NCI-H748 treated with DMSO at 0.1 percent for 48 hours (cell line): Measurements from ENCODE around the gene MTMR10.

Experiments
- DNase-seq: peaks from one replicate; lab custom pipeline; 2025; lab: John Stamatoyannopoulos, UW

MTMR10 gene

DNA sequence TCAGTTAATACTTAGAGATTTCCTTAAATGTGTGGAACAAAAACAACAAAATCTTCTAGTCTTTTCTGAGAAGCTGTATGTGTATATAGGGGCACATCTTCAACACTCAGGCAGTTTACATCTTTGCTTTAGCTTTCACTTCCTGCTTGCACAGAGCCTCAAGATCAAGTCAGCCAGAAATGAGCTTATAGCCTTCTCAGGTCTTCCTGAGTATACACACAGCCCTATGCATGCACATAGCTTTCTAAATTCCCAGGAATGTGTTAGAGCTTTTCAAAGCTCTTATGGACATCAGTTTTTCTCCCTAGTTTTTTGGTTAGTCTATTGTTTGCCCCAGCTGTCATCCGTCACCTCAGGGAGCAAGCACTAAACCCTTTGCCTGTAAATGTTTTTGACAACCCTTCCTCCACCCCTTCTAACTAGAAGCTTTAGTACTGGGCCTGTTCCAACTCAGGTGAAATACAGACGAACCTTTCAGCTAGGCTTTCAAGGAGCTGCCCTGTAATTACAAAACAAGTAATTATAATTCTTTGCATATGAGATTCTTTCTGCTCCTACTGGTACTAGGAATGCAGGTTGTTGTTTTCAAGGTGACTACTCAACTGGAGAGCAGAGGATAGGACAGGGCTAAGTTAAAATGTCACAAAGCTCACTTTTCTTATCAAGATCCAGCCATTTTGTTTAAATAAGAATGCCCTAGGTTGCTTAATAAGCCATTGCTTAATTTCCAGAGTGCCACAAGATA is 22.6 kb upstream of the MTMR10 start:
- DNase-seq = no peak

DNA sequence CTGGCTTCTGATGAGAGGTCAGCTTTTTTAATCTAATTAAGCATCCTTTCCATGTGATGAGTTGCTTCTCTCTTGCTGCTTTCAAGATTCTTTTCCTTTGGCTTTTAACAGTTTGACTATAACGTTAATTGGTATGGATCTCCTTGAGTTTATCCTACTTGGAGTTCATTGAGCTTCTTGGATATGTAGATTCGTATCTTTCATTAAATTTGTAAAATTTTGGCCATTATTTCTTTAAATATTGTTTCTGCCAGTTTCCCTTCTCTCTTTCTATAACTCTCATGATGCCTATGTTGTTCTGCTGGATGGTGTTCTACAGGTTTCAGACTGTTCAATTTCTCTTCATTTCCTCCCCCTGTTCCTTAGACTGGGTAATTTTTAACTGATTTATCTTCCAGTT is 21.0 kb upstream of the MTMR10 start:
- DNase-seq = no peak

DNA sequence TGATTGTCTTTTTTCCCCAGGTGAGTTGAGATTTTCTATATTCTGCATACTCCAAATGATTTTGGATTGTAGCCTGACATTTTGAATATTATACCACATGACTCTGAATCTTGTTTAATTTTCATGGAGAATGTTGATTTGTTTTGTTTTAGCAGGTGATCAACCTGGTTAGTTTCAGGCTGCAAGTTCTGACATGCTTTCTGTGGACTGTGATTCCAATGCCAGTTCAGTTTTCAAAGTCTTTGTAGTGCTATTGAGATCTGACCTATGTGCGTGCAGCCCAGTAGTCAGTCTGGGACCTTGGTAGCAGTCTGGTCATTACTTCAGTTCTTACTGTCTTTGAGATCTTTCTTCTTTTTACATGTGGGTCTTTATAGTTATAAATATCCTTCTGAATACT is 18.6 kb upstream of the MTMR10 start:
- no peak for DNase-seq

DNA sequence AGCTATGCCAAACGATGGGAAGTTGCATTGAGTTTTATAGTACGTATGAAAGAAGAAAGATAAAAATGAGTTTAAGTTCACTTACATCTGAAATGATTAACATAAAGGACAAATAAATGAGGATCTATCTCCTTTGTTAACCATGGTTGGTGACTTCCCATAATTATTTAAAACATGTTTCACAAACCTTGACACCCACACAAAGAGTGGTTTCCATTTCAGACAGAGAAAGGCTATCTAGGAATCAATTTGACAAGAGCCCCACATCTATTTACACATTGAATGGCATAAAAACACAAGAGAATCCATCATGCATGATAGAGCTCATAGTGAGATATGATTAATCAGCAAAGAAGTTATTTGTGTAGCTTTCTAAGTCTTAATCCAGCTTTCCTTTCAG is 14.2 kb upstream of the MTMR10 start:
- DNase-seq = no peak

DNA sequence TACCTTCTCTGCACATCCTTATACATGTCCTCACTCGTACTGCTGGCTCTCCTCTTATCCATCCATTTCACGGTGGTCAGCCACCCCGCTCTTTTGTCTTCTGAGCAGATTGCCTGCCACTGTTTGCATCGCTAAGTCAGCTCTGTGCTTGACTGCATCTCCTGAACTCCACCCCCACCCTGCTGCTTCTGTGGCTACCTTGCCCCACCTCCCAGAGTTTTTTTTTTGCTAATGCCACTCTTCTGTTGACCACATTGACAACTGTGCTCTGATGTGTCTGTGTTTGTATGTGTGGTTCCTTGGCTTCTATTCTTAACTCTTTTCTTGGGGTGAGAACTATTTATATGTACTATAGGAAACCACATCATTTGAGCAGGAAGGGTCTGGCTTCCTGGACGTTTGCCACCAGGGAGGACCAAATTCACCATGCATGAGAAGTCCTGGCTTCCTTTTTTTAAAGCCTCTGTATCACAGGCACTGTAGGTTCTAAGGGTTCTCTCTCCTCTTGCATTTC is 12.8 kb upstream of the MTMR10 start:
- no peak for DNase-seq

DNA sequence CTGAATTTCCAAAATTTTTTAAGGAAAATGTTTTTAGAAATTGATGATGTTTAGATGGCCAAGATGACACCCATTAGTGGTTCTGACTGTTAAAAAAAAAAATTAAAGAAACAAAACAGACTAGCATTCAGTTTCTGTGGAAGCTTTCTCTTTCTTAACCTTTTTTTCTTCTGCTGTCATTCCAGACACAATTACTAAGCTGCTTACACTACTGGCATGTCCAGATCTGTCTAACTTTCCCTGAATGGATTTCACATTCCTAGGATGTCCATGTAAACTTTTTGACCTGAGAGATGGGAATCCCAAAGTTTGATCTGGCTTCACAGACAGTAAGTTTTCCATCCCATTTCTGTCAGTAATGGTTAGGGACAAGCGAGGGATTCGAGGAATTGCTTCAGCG is 10.3 kb upstream of the MTMR10 start:
- no peak for DNase-seq

DNA sequence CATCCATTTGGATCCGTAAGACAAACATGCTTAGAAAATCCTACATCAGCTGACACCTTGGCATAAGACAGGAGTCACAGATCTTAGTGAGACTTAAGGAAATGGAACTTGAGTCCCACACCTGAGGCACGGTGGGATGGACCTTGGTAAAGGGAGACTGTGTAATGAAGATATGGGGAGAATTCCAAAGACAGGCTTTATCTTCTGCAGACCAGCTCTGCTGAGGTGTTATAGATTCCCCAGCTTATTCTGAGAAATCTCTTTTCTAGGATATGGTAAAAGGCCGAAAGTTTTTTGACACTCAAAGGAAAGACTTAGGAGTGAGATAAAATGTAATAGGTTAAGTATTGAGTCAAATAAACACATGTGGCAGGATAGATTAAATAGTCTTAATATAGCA is 8.3 kb upstream of the MTMR10 start:
- DNase-seq = no peak

DNA sequence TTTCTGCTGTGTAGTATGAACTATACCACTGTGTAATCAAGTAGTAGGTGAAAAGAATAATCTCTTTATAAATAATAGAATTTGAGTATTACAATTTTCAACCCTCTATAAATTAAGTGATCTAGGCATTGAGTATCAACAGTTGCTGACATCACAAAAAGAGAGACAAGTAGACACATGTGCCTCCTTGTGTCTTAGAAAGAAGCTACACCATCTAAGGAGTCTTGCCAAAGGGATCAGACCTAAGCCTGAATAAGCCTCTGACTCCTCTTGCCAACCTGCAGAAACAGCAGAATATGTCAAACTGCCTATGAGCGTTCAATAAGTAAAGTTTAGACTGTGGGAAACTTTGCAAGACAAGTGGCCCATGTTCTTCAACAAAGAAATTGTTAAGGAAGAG is 5.8 kb upstream of the MTMR10 start:
- no peak for DNase-seq

DNA sequence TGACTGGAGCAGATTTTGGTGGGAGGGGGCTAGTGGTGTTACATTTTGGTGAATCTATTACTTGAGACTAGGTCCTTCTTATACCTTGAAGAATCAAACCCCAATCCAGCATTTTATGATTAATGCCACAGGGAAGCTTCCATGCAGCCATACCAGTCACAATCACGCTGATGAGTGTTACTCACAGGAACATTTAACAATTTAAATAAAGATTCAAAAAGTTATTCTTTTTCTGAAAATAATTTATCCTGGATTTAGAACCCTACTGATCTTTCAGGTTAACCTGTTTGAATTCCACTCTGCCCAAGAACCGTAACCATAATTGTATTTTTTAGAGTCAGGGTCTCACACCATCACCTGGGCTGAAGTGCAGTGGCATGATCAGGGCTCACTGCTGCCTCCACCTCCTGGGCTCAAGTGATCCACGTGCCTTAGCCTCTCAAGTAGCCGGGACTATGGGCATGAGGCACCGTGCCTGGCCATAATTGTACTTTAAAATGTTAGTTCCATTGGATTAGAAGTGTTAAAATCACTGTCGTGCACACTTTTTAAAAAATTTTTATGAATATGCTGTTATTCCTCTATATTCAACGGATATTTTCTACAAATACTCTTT is 929 bp upstream of the MTMR10 start:
- DNase-seq = no peak

DNA sequence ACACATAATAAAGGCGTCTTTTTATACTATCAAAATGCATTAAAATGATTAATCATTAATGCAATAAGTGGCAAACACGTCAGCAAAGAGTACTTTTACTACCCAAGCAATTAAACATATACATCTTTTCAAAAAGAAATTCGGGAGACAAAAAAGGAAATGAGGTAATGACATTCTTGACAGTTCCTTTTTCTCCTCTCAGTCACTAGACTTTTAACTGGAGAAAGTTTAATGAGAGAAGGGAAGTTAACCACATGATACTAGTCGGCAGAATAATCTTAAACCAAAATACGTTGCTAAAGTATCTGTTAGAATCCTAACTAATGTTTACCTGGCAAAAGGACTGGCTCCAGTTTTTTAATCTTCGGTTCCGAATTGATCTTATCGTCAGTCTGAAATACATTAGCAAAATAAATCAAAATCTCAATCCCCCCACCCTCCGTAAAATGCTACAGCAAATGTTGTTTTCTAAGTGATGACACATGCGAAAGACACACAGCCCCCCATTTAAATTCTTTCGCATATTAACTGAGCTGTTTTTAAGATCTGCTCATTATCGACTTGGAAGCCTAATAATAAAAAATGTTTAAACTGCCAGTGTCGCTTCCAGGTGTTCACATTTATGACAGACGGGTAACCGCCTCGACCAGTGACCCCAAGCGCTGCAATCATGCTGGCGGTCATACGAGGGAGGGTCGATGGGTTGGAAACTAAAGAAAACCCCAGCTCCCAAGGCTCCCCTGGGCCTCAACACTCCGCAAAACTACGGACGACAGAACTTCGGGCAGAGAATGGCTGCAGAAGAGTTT is 778 bp downstream of the MTMR10 start:
- DNase-seq = no peak

DNA sequence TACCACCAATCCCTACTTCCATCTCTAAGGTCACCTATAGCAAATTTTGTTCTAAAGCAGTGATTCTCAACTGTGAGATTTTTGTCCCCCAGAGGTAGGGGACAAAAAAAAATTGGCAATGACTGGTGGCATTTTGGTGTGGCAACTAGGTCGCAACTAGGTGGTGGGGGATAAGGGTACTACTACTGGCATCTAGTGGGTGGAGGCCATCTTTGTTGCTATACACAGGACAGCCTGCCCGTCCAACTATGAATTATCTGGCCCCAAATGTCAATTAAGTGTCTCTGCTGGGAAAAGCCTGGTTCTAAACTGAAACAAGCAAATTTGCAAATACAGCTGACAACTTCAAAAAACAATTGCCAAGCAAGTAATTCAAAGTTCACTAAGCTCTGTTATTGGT is 1.4 kb downstream of the MTMR10 start:
- no peak for DNase-seq

DNA sequence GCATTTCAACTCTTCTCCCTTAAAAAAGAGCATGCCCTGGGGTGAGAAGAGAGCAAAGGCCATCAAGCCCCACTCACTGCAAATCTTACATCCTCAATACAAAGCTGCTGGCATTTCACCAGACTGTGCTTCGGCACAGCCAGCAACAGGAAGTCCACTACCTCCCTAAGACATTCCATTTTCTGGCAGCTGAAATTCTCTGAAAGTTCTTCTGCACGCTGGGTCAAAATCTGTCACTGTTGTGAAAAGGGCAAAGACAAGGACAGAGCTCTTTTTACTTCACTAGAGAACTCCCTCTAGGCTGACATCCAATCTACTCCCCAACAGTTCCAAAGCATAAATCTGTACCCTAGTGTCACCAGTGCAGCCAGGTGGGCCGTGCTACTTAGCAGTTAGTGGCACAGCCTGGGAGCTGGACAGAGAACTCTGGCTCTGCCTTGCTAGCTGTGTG is 6.3 kb downstream of the MTMR10 start:
- DNase-seq = no peak

DNA sequence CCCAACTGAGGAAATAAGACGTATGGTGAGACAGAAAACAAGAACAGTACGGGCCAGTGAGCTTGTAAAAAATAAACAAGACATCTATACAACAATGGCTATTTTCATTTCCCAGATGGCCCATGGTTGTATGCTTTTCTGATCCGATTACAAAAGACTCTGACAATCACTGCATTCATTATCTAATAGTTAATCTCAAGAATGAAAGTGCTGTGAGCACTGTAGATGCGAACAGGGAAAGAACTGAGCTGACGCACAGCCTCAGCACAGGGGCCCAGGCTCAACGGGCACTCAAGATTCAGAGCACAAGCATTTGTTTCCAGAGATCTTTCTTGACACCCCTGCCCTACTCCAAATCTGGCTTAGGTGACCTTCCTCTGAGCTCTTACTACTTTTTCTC is 6.9 kb downstream of the MTMR10 start:
- peak; percentile 3 for DNase-seq

DNA sequence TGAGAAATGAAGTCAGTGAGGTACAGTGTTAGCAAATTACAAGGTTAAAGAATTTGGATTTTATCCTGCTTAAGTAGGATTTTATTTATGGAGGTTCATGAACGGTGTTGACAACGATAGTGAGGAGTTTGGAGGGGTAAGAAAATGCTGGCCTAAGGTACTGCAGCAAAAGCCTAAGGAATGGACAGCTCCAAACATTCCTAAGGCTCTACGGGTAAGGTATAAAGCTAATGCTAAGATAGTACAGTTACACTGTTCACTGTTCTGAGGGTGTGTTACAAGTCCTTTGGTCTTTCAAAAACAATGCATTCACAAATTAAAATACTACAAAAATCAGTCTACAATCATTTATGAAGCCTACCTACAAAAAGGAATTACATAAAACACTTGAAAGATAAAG is 7.3 kb downstream of the MTMR10 start:
- DNase-seq = no peak

DNA sequence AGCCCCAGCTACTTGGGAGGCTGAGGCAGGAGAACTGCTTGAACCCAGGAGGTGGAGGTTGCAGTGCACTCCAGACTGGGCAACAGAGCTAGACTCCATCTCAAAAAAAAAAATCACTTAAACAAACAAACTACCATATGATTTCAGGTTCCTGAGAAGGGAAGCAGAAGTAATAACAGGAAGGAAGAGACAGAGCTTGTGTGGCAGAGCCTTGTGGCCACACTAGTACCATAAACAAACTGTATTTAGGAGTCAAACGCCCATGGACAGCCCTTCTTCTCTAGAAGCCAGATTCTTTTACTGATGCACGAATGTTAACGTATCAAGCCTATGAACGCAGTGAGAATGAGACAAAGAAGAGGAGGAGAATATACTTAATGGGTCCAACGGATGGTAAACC is 12.0 kb downstream of the MTMR10 start:
- no peak for DNase-seq

DNA sequence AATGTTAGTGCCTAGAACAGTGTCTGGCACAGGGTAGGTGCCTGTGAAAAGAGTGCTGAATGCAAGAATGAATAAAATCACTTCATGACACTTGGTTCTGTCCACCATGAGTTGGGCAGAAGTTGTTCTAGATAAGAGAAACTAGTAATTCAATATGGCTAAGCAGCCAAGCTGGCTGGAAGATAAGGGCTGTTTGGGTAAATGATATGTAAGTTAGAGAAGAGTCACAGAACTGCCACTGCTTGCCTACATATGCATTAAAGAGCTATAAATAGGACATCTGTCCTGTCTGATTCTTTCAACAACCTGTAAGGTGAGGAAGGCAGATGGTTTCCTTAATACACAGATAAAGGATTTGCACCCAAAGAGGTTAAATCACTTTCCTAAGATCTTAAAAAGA is 13.1 kb downstream of the MTMR10 start:
- DNase-seq = no peak

DNA sequence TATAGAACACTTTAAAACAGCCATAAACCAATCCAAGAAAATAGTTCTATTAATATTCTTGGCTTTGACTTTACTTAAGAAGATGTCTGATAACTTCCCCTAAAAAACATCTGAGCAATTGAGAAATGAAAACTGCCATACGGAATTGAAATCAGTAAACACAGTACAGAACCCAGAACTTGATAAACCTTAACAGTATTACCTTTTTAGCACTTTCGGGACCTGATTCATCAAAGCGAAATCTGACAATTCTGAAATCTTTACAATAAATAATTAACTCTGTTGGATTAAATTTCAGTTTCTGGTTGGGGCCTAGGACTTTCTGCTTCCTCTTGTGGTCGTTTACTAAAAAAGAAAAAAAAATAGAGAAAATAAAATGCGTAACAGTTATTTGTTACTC is 17.3 kb downstream of the MTMR10 start:
- DNase-seq = no peak

DNA sequence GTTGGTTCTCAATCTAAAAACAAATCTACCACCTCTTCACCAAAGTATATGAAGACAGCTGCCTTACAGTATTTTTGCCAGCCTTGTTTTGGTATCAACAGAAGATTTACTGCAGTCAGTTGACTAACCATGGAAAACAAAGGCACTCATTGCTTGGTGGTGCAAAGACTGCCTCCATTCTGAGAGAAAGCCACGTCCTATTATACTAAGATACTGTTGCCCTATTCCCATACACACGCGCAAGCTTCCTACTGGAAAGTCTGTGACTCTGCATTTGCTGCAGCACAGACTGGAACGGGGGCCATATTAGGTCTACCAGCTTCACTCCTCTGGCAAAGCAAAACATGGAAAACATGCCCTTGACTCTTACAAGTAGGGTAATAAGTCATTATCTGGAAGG is 18.0 kb downstream of the MTMR10 start:
- DNase-seq = no peak

DNA sequence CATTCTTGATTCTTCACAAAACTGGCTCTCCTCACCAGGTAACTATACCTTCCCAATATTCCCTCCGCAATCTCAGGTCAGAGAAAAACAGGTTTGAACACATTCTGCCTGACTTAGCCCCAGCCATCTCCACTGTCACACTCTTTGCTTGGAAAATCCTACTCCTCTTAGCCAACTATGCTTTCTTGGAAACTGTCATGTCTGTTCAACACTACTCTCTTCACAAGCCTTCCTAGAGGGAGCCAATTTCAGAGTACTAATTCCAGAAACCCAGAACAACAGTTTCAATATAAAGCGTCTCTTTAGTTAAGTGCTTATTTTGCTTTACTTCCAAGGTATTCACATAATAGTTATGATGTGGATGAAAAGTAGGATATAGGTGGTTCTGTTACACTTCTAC is 21.7 kb downstream of the MTMR10 start:
- no peak for DNase-seq

DNA sequence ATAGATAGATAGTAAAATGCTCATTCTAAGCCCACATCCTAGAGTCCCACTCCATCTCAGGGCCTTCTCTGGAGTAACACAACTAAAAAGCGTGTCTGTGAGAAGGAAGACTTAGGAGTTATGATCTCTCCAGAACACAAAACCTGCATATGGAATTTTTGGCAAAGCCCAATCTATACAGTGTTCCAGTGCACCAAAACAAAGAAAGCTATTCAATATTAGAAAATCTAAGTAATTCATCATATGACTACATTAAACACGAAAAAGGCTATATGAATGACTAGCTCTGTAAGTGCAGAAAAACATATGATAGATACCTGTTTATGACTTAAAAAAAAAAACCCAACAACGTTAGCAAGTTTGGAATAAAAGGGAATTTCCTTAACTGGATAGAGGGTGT is 27.7 kb downstream of the MTMR10 start:
- no peak for DNase-seq

DNA sequence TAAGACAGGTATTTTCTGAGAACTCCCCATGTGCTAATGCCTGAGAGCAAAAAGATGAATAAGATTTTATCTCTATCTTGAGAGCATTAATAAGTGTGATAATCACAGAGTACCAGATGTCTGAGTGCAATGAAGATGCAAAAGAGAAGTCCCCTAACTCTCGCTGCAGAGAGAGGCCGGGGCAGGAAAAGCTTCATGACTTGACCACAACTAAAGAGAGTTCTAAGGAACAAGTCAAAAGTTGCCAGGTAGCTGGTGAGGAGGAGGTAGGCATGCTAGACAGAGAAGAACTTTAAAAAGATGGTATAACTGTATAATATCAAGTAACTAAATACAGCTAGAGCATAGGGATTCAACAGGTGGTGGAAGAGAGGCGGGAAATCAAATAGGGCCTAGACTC is 28.8 kb downstream of the MTMR10 start:
- no peak for DNase-seq

DNA sequence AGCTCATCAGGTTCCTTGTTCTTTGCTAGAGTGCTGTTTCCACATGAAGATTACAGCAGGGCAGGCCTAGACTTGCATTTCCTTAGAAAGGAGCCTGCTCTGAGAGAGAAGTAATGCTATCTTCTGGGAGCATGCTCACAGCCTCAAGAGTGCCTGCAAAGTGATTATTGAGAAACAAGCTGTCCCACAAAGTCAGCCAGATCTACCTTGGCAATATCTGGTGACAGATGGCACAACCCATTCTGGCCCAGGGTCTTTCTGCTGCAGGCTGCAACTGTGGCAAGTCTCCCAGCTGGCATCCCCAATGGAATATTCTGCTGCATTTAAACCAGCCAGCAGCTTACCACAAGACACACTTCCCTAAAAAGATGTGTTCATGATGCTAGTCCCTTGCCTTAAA is 29.3 kb downstream of the MTMR10 start:
- no peak for DNase-seq

DNA sequence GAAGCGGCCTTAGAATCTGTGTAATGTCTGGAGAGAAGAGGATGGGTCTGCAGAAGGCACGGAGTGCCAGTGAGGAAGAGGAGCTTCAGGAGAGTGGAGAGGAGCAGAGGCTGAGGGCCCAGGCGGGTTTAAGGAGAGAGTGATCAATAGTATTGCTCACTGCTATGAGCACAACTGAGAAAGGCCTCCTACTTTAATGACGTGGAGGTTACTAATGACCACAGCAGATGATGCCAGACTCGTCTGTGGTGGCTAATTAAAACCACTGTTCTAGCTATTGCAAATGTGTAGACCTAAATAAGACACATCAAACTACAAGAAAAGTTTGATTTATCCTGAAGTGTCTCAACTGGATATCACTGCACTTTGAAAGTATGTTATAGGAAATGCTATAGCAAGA is 33.2 kb downstream of the MTMR10 start:
- DNase-seq = no peak
